OCI-LY7 (cell line): Measurements from ENCODE around the gene SGK1.

Source experiments
- EZH2phosphoT487 ChIP-seq: fragments of 200-600 bp; sonication (generic); IDR thresholded peaks from 2 replicates; pipeline ENCODE4 v1.6.1; 2018; ENCODE audit warnings: low read depth, borderline replicate concordance, mild to moderate bottlenecking, mixed run types, antibody characterized with exemption, low read length, moderate library complexity, mixed read lengths
- TF ChIP-seq, protein P1 (sequence below): fragments of 200-600 bp; sonication (generic); conservative IDR thresholded peaks from 2 replicates; pipeline ENCODE4 v1.5.1; 2014; ENCODE audit warnings: mild to moderate bottlenecking, antibody characterized with exemption, low read length, moderate library complexity, mixed read lengths

GRCh38 chr6:134253681-134254080 lies 64.2 kb downstream of the SGK1 start:
- TF ChIP-seq, protein P1, sequence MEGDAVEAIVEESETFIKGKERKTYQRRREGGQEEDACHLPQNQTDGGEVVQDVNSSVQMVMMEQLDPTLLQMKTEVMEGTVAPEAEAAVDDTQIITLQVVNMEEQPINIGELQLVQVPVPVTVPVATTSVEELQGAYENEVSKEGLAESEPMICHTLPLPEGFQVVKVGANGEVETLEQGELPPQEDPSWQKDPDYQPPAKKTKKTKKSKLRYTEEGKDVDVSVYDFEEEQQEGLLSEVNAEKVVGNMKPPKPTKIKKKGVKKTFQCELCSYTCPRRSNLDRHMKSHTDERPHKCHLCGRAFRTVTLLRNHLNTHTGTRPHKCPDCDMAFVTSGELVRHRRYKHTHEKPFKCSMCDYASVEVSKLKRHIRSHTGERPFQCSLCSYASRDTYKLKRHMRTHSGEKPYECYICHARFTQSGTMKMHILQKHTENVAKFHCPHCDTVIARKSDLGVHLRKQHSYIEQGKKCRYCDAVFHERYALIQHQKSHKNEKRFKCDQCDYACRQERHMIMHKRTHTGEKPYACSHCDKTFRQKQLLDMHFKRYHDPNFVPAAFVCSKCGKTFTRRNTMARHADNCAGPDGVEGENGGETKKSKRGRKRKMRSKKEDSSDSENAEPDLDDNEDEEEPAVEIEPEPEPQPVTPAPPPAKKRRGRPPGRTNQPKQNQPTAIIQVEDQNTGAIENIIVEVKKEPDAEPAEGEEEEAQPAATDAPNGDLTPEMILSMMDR, result no peak
- TF ChIP-seq EZH2phosphoT487, result no peak
